ENCODE data around the gene KIF1A. TPM values are rescaled to one million over a fixed set of nuclear protein-coding genes. Genes with fewer than 3 reads are reported as not detected.
A peak's percentile ranks its signal among the peaks of the same experiment; 100 is the strongest.

The KIF1A gene
- total RNA-seq, 1 donor from 2014 or later = 29.9 TPM

GRCh38 chr2:240721596-240722180 is 98.3 kb downstream of the KIF1A start:
- Mint-ChIP-seq H3K4me3 (no peak overlapping the region), H3K9me3 (no peaks in the 10 kb centered on the region), H3K36me3 (no peaks in the 10 kb centered on the region), H3K4me1 (no peaks in the 10 kb centered on the region), H3K27ac (no peak overlapping the region), H3K27me3 (ENCODE audit: insufficient read depth, low read depth) (peaks cover 3% of the 10 kb centered on the region)
- H3K27ac ChIP-seq = no peak overlapping the region
- H3K4me3 ChIP-seq = no peak overlapping the region
- no peaks in the 10 kb centered on the region for H3K9me3 ChIP-seq (ENCODE audit: low read depth)
- H3K79me2 ChIP-seq (ENCODE audit: low read depth) = no peaks in the 10 kb centered on the region
- H4K20me1 ChIP-seq (ENCODE audit: low read depth) = no peaks in the 10 kb centered on the region
- H3K4me1 ChIP-seq = no peaks in the 10 kb centered on the region
- no peak overlapping the region for H2AFZ ChIP-seq (replicated peaks)
- no peak for TF ChIP-seq CTCF (IDR thresholded peaks at IDR 0.05)
- TF ChIP-seq EZH2phosphoT487 (IDR thresholded peaks at IDR 0.05) = no peak
- TF ChIP-seq EZH2 (IDR thresholded peaks at IDR 0.05) = no peak
- H3K36me3 ChIP-seq = no peaks in the 10 kb centered on the region
- DNase-seq (ENCODE audit: low spot score) = no peak
- no peak overlapping the region for H3K9ac ChIP-seq
- H3K27me3 ChIP-seq = no peaks in the 10 kb centered on the region
- no peak overlapping the region for H3K4me2 ChIP-seq
- no peaks in the 10 kb centered on the region for H3F3A ChIP-seq (ENCODE audit: low read depth)

GRCh38 chr2:240720686-240721595 is 99.1 kb downstream of the KIF1A start:
- peak overlapping the region; percentile 21 for H3K27ac Mint-ChIP-seq
- no peaks in the 10 kb centered on the region for H3K36me3 Mint-ChIP-seq
- no peak for DNase-seq (ENCODE audit: low spot score)
- no peaks in the 10 kb centered on the region for H3K9me3 Mint-ChIP-seq
- peaks cover 3% of the 10 kb centered on the region for H3K27me3 Mint-ChIP-seq (ENCODE audit: insufficient read depth, low read depth)
- H3K4me1 ChIP-seq = no peaks in the 10 kb centered on the region
- no peak overlapping the region for H3K4me2 ChIP-seq
- no peaks in the 10 kb centered on the region for H3K9me3 ChIP-seq (ENCODE audit: low read depth)
- no peaks in the 10 kb centered on the region for H4K20me1 ChIP-seq (ENCODE audit: low read depth)
- H2AFZ ChIP-seq (replicated peaks) = no peak overlapping the region
- no peaks in the 10 kb centered on the region for H3K36me3 ChIP-seq
- no peaks in the 10 kb centered on the region for H3K4me1 Mint-ChIP-seq
- H3K9ac ChIP-seq = no peak overlapping the region
- H3K4me3 Mint-ChIP-seq = no peak overlapping the region
- no peaks in the 10 kb centered on the region for H3F3A ChIP-seq (ENCODE audit: low read depth)
- no peaks in the 10 kb centered on the region for H3K27me3 ChIP-seq
- H3K4me3 ChIP-seq = no peak overlapping the region
- no peaks in the 10 kb centered on the region for H3K79me2 ChIP-seq (ENCODE audit: low read depth)
- no peak overlapping the region for H3K27ac ChIP-seq
- no peak for TF ChIP-seq EZH2phosphoT487 (IDR thresholded peaks at IDR 0.05)
- no peak for TF ChIP-seq EZH2 (IDR thresholded peaks at IDR 0.05)
- no peak for TF ChIP-seq CTCF (IDR thresholded peaks at IDR 0.05)

- no peak overlapping the region for H3K9ac ChIP-seq
- H3K27ac ChIP-seq = no peak overlapping the region
- no peaks in the 10 kb centered on the region for H3K79me2 ChIP-seq (ENCODE audit: low read depth)
- H3K36me3 ChIP-seq = no peaks in the 10 kb centered on the region
- DNase-seq (ENCODE audit: low spot score) = no peak
- no peaks in the 10 kb centered on the region for H3K4me1 ChIP-seq
- Mint-ChIP-seq H3K27ac (peak overlapping the region; percentile 21), H3K4me1 (peaks cover 2% of the 10 kb centered on the region), H3K36me3 (no peaks in the 10 kb centered on the region), H3K27me3 (ENCODE audit: insufficient read depth, low read depth) (peaks cover 3% of the 10 kb centered on the region), H3K9me3 (no peaks in the 10 kb centered on the region), H3K4me3 (no peak overlapping the region)
- H3K4me3 ChIP-seq = no peak overlapping the region
- no peaks in the 10 kb centered on the region for H4K20me1 ChIP-seq (ENCODE audit: low read depth)
- H3F3A ChIP-seq (ENCODE audit: low read depth) = no peaks in the 10 kb centered on the region
- H2AFZ ChIP-seq (replicated peaks) = no peak overlapping the region
- H3K9me3 ChIP-seq (ENCODE audit: low read depth) = no peaks in the 10 kb centered on the region
- no peak overlapping the region for H3K4me2 ChIP-seq
- H3K27me3 ChIP-seq = no peaks in the 10 kb centered on the region
- TF ChIP-seq EZH2 (IDR thresholded peaks at IDR 0.05) (no peak), EZH2phosphoT487 (IDR thresholded peaks at IDR 0.05) (no peak), CTCF (IDR thresholded peaks at IDR 0.05) (no peak)
Observed at GRCh38 chr2:240719676-240720545, 100.1 kb downstream of the KIF1A start.
